ENCODE results near the gene NAA16.

NAA16 gene

GRCh38 chr13:41370736-41371135 lies 59.7 kb downstream of the NAA16 start:
- Histone ChIP-seq H3K27ac (ENCODE audit: low read length) (no peak overlapping the region), H3K36me3 (ENCODE audit: control insufficient read depth, low read depth, low read length) (peaks cover 85% of the 10 kb centered on the region), H3K9ac (ENCODE audit: low read length) (no peak overlapping the region)

DNA sequence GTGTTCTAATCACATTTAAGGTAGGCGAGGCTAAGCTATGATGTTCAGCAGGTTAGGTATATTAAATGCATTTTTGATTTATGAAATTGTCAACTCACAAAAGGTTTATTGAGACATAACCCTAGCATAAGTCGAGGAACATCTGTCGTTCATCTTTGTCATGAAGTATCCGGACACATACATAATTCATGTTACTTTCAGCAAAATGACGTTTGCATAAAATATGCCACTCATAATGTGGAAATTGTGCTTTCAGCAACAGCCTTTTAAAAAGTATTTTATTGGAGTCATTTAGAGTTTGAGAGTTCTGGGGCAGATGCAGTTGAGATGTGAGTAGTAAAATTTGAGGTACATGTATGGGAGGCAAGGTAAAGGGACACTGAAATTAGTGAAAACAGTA lies 66.4 kb downstream of the NAA16 start:
- Histone ChIP-seq H3K4me3 (ENCODE audit: low read length) (no peak overlapping the region), H3K9me3 (ENCODE audit: control insufficient read depth, low read depth, low read length) (no peaks in the 10 kb centered on the region), H3K27ac (ENCODE audit: low read length) (no peak overlapping the region), H3K4me1 (ENCODE audit: control insufficient read depth, low read depth, low read length) (no peaks in the 10 kb centered on the region), H3K27me3 (ENCODE audit: control insufficient read depth, insufficient read depth, low read length) (no peaks in the 10 kb centered on the region), H3K36me3 (ENCODE audit: control insufficient read depth, low read depth, low read length) (peaks cover 38% of the 10 kb centered on the region), H3K9ac (ENCODE audit: low read length) (no peak overlapping the region)

More at GRCh38 chr13:41370736-41371135, 59.7 kb downstream of the NAA16 start:
- Histone ChIP-seq H3K9me3 (ENCODE audit: control insufficient read depth, low read depth, low read length) (no peaks in the 10 kb centered on the region), H3K4me3 (ENCODE audit: low read length) (no peak overlapping the region), H3K4me1 (ENCODE audit: control insufficient read depth, low read depth, low read length) (no peaks in the 10 kb centered on the region), H3K27me3 (ENCODE audit: control insufficient read depth, insufficient read depth, low read length) (no peaks in the 10 kb centered on the region)

- Histone ChIP-seq H3K4me1 (ENCODE audit: control insufficient read depth, low read depth, low read length) (no peaks in the 10 kb centered on the region), H3K27ac (ENCODE audit: low read length) (no peak overlapping the region), H3K4me3 (ENCODE audit: low read length) (no peak overlapping the region), H3K9me3 (ENCODE audit: control insufficient read depth, low read depth, low read length) (no peaks in the 10 kb centered on the region), H3K36me3 (ENCODE audit: control insufficient read depth, low read depth, low read length) (no peaks in the 10 kb centered on the region), H3K9ac (ENCODE audit: low read length) (no peak overlapping the region), H3K27me3 (ENCODE audit: control insufficient read depth, insufficient read depth, low read length) (no peaks in the 10 kb centered on the region)
These were observed 71.4 kb downstream of the NAA16 start for GRCh38 chr13:41382431-41382830.

GRCh38 chr13:41383386-41383785 lies 72.3 kb downstream of the NAA16 start:
- Histone ChIP-seq H3K4me1 (ENCODE audit: control insufficient read depth, low read depth, low read length) (no peaks in the 10 kb centered on the region), H3K36me3 (ENCODE audit: control insufficient read depth, low read depth, low read length) (no peaks in the 10 kb centered on the region), H3K9ac (ENCODE audit: low read length) (no peak overlapping the region), H3K27me3 (ENCODE audit: control insufficient read depth, insufficient read depth, low read length) (no peaks in the 10 kb centered on the region), H3K27ac (ENCODE audit: low read length) (no peak overlapping the region), H3K4me3 (ENCODE audit: low read length) (no peak overlapping the region), H3K9me3 (ENCODE audit: control insufficient read depth, low read depth, low read length) (no peaks in the 10 kb centered on the region)

GRCh38 chr13:41384749-41385503 lies 73.9 kb downstream of the NAA16 start:
- Histone ChIP-seq H3K9ac (ENCODE audit: low read length) (no peak overlapping the region), H3K4me1 (ENCODE audit: control insufficient read depth, low read depth, low read length) (no peaks in the 10 kb centered on the region), H3K4me3 (ENCODE audit: low read length) (no peak overlapping the region), H3K27ac (ENCODE audit: low read length) (no peak overlapping the region), H3K27me3 (ENCODE audit: control insufficient read depth, insufficient read depth, low read length) (no peaks in the 10 kb centered on the region), H3K36me3 (ENCODE audit: control insufficient read depth, low read depth, low read length) (no peaks in the 10 kb centered on the region), H3K9me3 (ENCODE audit: control insufficient read depth, low read depth, low read length) (no peaks in the 10 kb centered on the region)

DNA sequence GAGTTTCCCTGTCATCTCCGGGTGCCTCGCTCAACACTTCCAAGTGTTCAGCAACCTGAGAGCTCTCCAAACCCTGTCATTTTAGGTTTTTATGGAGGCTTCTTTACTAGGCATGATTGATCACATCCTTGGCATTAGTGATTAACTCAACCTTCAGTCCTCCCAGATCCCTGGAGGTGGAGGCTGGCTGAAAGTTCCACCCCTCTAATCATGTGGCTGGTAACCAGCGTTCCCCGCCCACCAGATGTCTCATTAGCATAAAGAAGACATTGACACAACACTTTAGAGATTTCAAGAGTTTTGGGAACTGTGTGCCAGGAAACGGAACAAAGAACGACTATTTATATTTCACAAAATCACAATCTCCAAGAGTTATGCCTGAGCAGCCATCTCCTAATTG lies 75.1 kb downstream of the NAA16 start:
- Histone ChIP-seq H3K9me3 (ENCODE audit: control insufficient read depth, low read depth, low read length) (no peaks in the 10 kb centered on the region), H3K27ac (ENCODE audit: low read length) (no peak overlapping the region), H3K4me1 (ENCODE audit: control insufficient read depth, low read depth, low read length) (no peaks in the 10 kb centered on the region), H3K36me3 (ENCODE audit: control insufficient read depth, low read depth, low read length) (no peaks in the 10 kb centered on the region), H3K27me3 (ENCODE audit: control insufficient read depth, insufficient read depth, low read length) (no peaks in the 10 kb centered on the region), H3K4me3 (ENCODE audit: low read length) (no peak overlapping the region), H3K9ac (ENCODE audit: low read length) (no peak overlapping the region)

GRCh38 chr13:41387576-41387975 lies 76.5 kb downstream of the NAA16 start:
- no peaks in the 10 kb centered on the region for H3K36me3 ChIP-seq (ENCODE audit: control insufficient read depth, low read depth, low read length)
- H3K9me3 ChIP-seq (ENCODE audit: control insufficient read depth, low read depth, low read length) = no peaks in the 10 kb centered on the region
- H3K9ac ChIP-seq (ENCODE audit: low read length) = no peak overlapping the region
- no peak overlapping the region for H3K27ac ChIP-seq (ENCODE audit: low read length)
- H3K27me3 ChIP-seq (ENCODE audit: control insufficient read depth, insufficient read depth, low read length) = no peaks in the 10 kb centered on the region
- no peaks in the 10 kb centered on the region for H3K4me1 ChIP-seq (ENCODE audit: control insufficient read depth, low read depth, low read length)
- no peak overlapping the region for H3K4me3 ChIP-seq (ENCODE audit: low read length)

DNA sequence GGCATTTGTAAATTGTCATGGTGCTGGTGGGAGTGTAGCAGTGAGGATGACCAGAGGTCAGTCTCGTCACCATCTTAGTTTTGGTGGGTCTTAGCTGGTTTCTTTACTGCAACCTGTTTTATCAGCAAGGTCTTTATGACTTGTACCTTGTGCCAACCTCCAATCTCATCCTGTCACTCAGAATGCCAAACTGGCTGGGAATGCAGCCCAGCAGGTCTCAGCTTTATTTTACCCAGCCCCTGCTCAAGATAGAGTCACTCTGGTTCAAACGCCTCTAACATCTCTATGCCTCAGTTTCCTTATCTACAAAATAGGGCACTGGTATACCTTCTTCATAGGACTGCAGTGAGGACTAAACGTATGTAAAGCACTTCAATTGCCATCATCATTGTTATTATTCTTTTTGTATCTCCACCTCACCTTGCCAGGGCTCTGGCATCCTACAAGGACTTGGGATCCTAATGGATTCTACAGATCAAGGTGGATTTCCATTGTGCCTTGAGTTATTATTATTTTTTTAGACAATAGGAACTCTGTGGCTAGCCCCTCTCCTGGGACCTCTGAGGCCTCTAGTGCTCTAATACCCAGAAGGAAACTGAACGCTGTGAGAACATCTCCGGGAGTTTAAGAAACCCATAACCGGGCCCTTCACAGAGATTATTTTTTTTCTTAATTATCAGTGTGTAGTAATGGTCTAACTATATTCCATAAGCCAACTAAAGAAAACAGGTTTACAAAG lies 77.2 kb downstream of the NAA16 start:
- Histone ChIP-seq H3K9ac (ENCODE audit: low read length) (no peak overlapping the region), H3K27ac (ENCODE audit: low read length) (no peak overlapping the region), H3K4me3 (ENCODE audit: low read length) (no peak overlapping the region), H3K27me3 (ENCODE audit: control insufficient read depth, insufficient read depth, low read length) (no peaks in the 10 kb centered on the region), H3K36me3 (ENCODE audit: control insufficient read depth, low read depth, low read length) (no peaks in the 10 kb centered on the region), H3K4me1 (ENCODE audit: control insufficient read depth, low read depth, low read length) (no peaks in the 10 kb centered on the region), H3K9me3 (ENCODE audit: control insufficient read depth, low read depth, low read length) (no peaks in the 10 kb centered on the region)

DNA sequence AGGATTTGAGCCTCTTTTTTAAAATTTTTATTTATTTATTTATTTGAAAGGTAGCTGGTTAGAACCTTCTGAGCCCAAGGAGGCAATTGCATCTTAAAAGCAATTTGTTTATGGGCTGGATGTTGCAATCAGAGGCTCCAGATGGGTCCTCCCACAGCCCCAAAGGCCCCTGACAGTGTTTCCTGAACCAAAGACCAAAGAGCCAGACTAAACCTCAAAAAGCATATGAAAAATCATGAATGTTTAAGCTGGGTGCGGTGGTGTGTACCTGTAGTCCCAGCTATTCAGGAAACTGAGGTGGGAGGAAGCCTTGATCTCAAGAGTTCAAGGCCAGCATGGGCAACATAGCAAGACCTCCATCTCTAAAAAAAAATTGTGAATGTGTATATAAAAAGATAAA lies 78.5 kb downstream of the NAA16 start:
- Histone ChIP-seq H3K4me3 (ENCODE audit: low read length) (no peak overlapping the region), H3K36me3 (ENCODE audit: control insufficient read depth, low read depth, low read length) (no peaks in the 10 kb centered on the region), H3K9me3 (ENCODE audit: control insufficient read depth, low read depth, low read length) (no peaks in the 10 kb centered on the region), H3K27me3 (ENCODE audit: control insufficient read depth, insufficient read depth, low read length) (no peaks in the 10 kb centered on the region), H3K9ac (ENCODE audit: low read length) (no peak overlapping the region), H3K27ac (ENCODE audit: low read length) (no peak overlapping the region), H3K4me1 (ENCODE audit: control insufficient read depth, low read depth, low read length) (no peaks in the 10 kb centered on the region)

DNA sequence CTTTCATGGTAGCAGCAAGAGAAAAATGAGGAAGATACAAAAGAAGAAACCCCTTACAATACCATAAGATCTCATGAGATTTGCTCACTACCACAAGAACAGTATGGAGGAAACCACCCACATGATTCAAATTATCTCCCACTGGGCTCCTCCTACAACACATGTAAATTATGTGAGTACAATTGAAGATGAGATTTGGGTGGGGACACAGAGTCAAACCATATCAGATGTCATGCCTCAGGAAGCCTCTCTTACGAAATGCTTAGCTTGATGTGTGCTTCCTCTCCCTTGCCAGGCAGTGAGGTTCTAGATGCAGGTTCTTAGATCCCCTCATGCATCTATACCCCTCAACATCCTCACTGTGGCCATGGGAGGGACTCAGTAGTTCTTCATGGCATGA lies 83.1 kb downstream of the NAA16 start:
- H3K36me3 ChIP-seq (ENCODE audit: control insufficient read depth, low read depth, low read length) = no peaks in the 10 kb centered on the region
- no peaks in the 10 kb centered on the region for H3K27me3 ChIP-seq (ENCODE audit: control insufficient read depth, insufficient read depth, low read length)
- H3K4me3 ChIP-seq (ENCODE audit: low read length) = no peak overlapping the region
- H3K4me1 ChIP-seq (ENCODE audit: control insufficient read depth, low read depth, low read length) = no peaks in the 10 kb centered on the region
- no peaks in the 10 kb centered on the region for H3K9me3 ChIP-seq (ENCODE audit: control insufficient read depth, low read depth, low read length)
- H3K9ac ChIP-seq (ENCODE audit: low read length) = no peak overlapping the region
- no peak overlapping the region for H3K27ac ChIP-seq (ENCODE audit: low read length)

GRCh38 chr13:41398494-41399170 lies 87.6 kb downstream of the NAA16 start:
- H3K27me3 ChIP-seq (ENCODE audit: control insufficient read depth, insufficient read depth, low read length) = no peaks in the 10 kb centered on the region
- H3K27ac ChIP-seq (ENCODE audit: low read length) = no peak overlapping the region
- H3K4me1 ChIP-seq (ENCODE audit: control insufficient read depth, low read depth, low read length) = no peaks in the 10 kb centered on the region
- no peaks in the 10 kb centered on the region for H3K9me3 ChIP-seq (ENCODE audit: control insufficient read depth, low read depth, low read length)
- H3K36me3 ChIP-seq (ENCODE audit: control insufficient read depth, low read depth, low read length) = no peaks in the 10 kb centered on the region
- no peak overlapping the region for H3K4me3 ChIP-seq (ENCODE audit: low read length)
- no peak overlapping the region for H3K9ac ChIP-seq (ENCODE audit: low read length)
